Measurements from ENCODE around the gene NR5A2.

NR5A2 gene

DNA sequence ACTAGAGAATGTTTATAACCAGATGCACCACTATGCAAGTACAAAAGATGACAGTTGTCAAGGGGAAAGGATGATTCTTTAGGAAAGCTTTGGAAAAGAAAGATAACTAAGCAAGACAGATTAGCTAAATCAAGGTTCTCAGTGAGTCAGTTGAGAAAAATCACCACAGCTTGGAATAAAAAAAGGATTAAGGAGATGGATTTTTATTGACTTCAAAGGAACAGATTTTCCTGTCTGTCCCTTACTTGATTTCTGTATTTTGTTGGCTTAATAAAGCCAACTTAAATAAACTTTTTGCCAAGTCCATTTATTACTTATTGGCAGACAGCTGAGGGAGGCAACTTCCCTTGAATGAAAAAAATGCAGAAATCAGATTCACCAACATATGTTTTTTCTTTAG is 93.9 kb downstream of the NR5A2 start:
- H3K79me2 ChIP-seq: no peaks in the 10 kb centered on the region
- H3K27me3 ChIP-seq (ENCODE audit: control insufficient read depth, insufficient read depth, low read length): no peaks in the 10 kb centered on the region
- H3K4me1 ChIP-seq: no peaks in the 10 kb centered on the region
- no peak overlapping the region for H3K27ac ChIP-seq
- TF ChIP-seq, protein P1, sequence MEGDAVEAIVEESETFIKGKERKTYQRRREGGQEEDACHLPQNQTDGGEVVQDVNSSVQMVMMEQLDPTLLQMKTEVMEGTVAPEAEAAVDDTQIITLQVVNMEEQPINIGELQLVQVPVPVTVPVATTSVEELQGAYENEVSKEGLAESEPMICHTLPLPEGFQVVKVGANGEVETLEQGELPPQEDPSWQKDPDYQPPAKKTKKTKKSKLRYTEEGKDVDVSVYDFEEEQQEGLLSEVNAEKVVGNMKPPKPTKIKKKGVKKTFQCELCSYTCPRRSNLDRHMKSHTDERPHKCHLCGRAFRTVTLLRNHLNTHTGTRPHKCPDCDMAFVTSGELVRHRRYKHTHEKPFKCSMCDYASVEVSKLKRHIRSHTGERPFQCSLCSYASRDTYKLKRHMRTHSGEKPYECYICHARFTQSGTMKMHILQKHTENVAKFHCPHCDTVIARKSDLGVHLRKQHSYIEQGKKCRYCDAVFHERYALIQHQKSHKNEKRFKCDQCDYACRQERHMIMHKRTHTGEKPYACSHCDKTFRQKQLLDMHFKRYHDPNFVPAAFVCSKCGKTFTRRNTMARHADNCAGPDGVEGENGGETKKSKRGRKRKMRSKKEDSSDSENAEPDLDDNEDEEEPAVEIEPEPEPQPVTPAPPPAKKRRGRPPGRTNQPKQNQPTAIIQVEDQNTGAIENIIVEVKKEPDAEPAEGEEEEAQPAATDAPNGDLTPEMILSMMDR (IDR thresholded peaks at IDR 0.05): no peak
- H3K9ac ChIP-seq: no peak overlapping the region
- no peak overlapping the region for H3K4me3 ChIP-seq (ENCODE audit: low read depth, low read length)
- H2AFZ ChIP-seq: no peak overlapping the region
- H3K36me3 ChIP-seq (ENCODE audit: control insufficient read depth, insufficient read depth, low read length): no peaks in the 10 kb centered on the region
- H3K4me2 ChIP-seq (ENCODE audit: low read length): no peak overlapping the region
- H3K9me3 ChIP-seq (ENCODE audit: control insufficient read depth, low read length): no peaks in the 10 kb centered on the region

- Histone ChIP-seq H2AFZ (no peak overlapping the region), H3K79me2 (no peaks in the 10 kb centered on the region), H3K27me3 (ENCODE audit: control insufficient read depth, insufficient read depth, low read length) (no peaks in the 10 kb centered on the region), H3K9me3 (ENCODE audit: control insufficient read depth, low read length) (no peaks in the 10 kb centered on the region), H3K4me3 (ENCODE audit: low read depth, low read length) (no peak overlapping the region), H3K36me3 (ENCODE audit: control insufficient read depth, insufficient read depth, low read length) (no peaks in the 10 kb centered on the region), H3K27ac (no peak overlapping the region), H3K9ac (no peak overlapping the region), H3K4me2 (ENCODE audit: low read length) (no peak overlapping the region), H3K4me1 (no peaks in the 10 kb centered on the region)
- TF ChIP-seq, protein P1 (IDR thresholded peaks at IDR 0.05): no peak
These were observed 96.8 kb downstream of the NR5A2 start for GRCh38 chr1:200124309-200124708.

- H3K4me1 ChIP-seq: no peaks in the 10 kb centered on the region
- H3K27ac ChIP-seq: no peak overlapping the region
- H3K9ac ChIP-seq: no peak overlapping the region
- H2AFZ ChIP-seq: no peak overlapping the region
- no peak overlapping the region for H3K4me3 ChIP-seq (ENCODE audit: low read depth, low read length)
- H3K4me2 ChIP-seq (ENCODE audit: low read length): no peak overlapping the region
- TF ChIP-seq, protein P1 (IDR thresholded peaks at IDR 0.05): no peak
- H3K79me2 ChIP-seq: no peaks in the 10 kb centered on the region
- H3K9me3 ChIP-seq (ENCODE audit: control insufficient read depth, low read length): no peaks in the 10 kb centered on the region
- no peaks in the 10 kb centered on the region for H3K27me3 ChIP-seq (ENCODE audit: control insufficient read depth, insufficient read depth, low read length)
- H3K36me3 ChIP-seq (ENCODE audit: control insufficient read depth, insufficient read depth, low read length): no peaks in the 10 kb centered on the region
These were observed 100.6 kb downstream of the NR5A2 start for GRCh38 chr1:200128081-200128480.

GRCh38 chr1:200128944-200129879 is 101.7 kb downstream of the NR5A2 start:
- Histone ChIP-seq H2AFZ (no peak overlapping the region), H3K4me2 (ENCODE audit: low read length) (no peak overlapping the region), H3K79me2 (no peaks in the 10 kb centered on the region), H3K27me3 (ENCODE audit: control insufficient read depth, insufficient read depth, low read length) (no peaks in the 10 kb centered on the region), H3K36me3 (ENCODE audit: control insufficient read depth, insufficient read depth, low read length) (no peaks in the 10 kb centered on the region), H3K9me3 (ENCODE audit: control insufficient read depth, low read length) (no peaks in the 10 kb centered on the region), H3K4me1 (no peaks in the 10 kb centered on the region), H3K9ac (no peak overlapping the region), H3K4me3 (ENCODE audit: low read depth, low read length) (no peak overlapping the region), H3K27ac (no peak overlapping the region)
- TF ChIP-seq, protein P1 (IDR thresholded peaks at IDR 0.05): no peak

GRCh38 chr1:200130552-200130951 is 103.0 kb downstream of the NR5A2 start:
- H3K27ac ChIP-seq: no peak overlapping the region
- H3K4me2 ChIP-seq (ENCODE audit: low read length): no peak overlapping the region
- H3K9me3 ChIP-seq (ENCODE audit: control insufficient read depth, low read length): no peaks in the 10 kb centered on the region
- H3K79me2 ChIP-seq: no peaks in the 10 kb centered on the region
- TF ChIP-seq, protein P1 (IDR thresholded peaks at IDR 0.05): no peak
- no peak overlapping the region for H3K4me3 ChIP-seq (ENCODE audit: low read depth, low read length)
- H3K36me3 ChIP-seq (ENCODE audit: control insufficient read depth, insufficient read depth, low read length): no peaks in the 10 kb centered on the region
- H3K4me1 ChIP-seq: no peaks in the 10 kb centered on the region
- H2AFZ ChIP-seq: no peak overlapping the region
- H3K9ac ChIP-seq: no peak overlapping the region
- no peaks in the 10 kb centered on the region for H3K27me3 ChIP-seq (ENCODE audit: control insufficient read depth, insufficient read depth, low read length)

Data from parathyroid adenoma (tissue), 2 donors.